HepG2 (cell line): ENCODE measurements around the gene EHD1. TPM values are rescaled to one million over a fixed set of nuclear protein-coding genes. Genes with fewer than 3 reads are reported as not detected.

ENCODE experiments used
- ATAC-seq: fragments of 200-7000 bp; cut with Tn5 transposase; 3 replicates; pipeline ENCODE4 v1.9.1; 2020; ENCODE audit warnings: mild to moderate bottlenecking, moderate library complexity
- BruUV-seq: library from RNA; stranded (reverse); fragments of 400-500 nt; replicated peaks from 2 replicates; lab custom pipeline; 2021; lab: Mats Ljungman, UMichigan
- CTCF ChIA-PET: fragments of 300-600 bp; formaldehyde crosslinking; extraction: SDS; loops from one replicate; lab custom pipeline; 2021; ENCODE audit warnings: low total read pairs, inconsistent platforms, low intra/inter-chr PET ratio; lab: Yijun Ruan, JAX
- POLR2A ChIA-PET: fragments of 350-600 bp; sonication (Branson Sonifier 250); formaldehyde crosslinking; loops from one replicate; lab custom pipeline; 2020; ENCODE audit warnings: antibody characterized with exemption, inconsistent platforms; lab: Yijun Ruan, JAX
- DNase-seq: peaks from one replicate; pipeline ENCODE4 v3.0.0-alpha.2; 2015; ENCODE audit warnings: low spot score
- FAIRE-seq: peaks from 3 replicates; lab custom pipeline; 2011; peaks lifted over from hg19 to GRCh38; lab: Jason Lieb, UNC
- H2AFZ ChIP-seq: one replicate; pipeline ENCODE4 v1.6.1; 2011; ENCODE audit warnings: low read length, inconsistent platforms
- H3K27ac ChIP-seq: fragments of 300-600 bp; 3 replicates; pipeline ENCODE4 v1.8.0; 2011; ENCODE audit warnings: mixed run types, mild to moderate bottlenecking, mixed read lengths, low read length, inconsistent platforms; ENCODE audit not compliant: insufficient read depth; ENCODE audit errors: extremely low read length
- H3K27me3 ChIP-seq, 2 experiments: fragments of 200-600 bp in 1 of 2; 2 replicates in 1 of 2; 3 replicates in 1 of 2; pipeline versions ENCODE4 v1.6.0 to v1.8.0; 2011; ENCODE audit warnings: low read length in 2 of 2, mild to moderate bottlenecking in 2 of 2, moderate library complexity in 2 of 2, inconsistent platforms in 1 of 2; ENCODE audit not compliant: insufficient read depth in 2 of 2, control insufficient read depth in 1 of 2
- H3K36me3 ChIP-seq, 2 experiments: fragments of 200-600 bp in 1 of 2; replicated peaks in 1 of 2; 2 replicates in 1 of 2; 3 replicates in 1 of 2; pipeline versions ENCODE4 v1.5.1 to v1.8.0; 2011; ENCODE audit warnings: low read length in 2 of 2, inconsistent platforms in 1 of 2; ENCODE audit not compliant: insufficient read depth in 2 of 2, control insufficient read depth in 1 of 2
- H3K4me1 ChIP-seq: 2 replicates; pipeline ENCODE4 v1.5.1; 2012; ENCODE audit warnings: low read length, inconsistent platforms; ENCODE audit not compliant: insufficient read depth
- H3K4me2 ChIP-seq: 2 replicates; pipeline ENCODE4 v1.6.0; 2011; ENCODE audit warnings: low read depth, low read length, inconsistent platforms
- H3K4me3 ChIP-seq, 3 experiments: fragments of 200-600 bp in 1 of 3; sonication (generic), shearing (Covaris generic) in 1 of 3; replicated peaks in 1 of 3; 2 replicates each; pipeline ENCODE4 v1.5.1; 2011 to 2016; ENCODE audit warnings: low read length in 3 of 3, inconsistent platforms in 2 of 3, low read depth in 2 of 3, mild to moderate bottlenecking in 2 of 3, control low read depth in 1 of 3, mixed read lengths in 1 of 3; ENCODE audit not compliant: insufficient read depth in 1 of 3
- H3K79me2 ChIP-seq: one replicate; pipeline ENCODE4 v1.6.1; 2011; ENCODE audit warnings: low read length, inconsistent platforms; ENCODE audit not compliant: insufficient read depth
- H3K9ac ChIP-seq: 2 replicates; pipeline ENCODE4 v1.6.0; 2011; ENCODE audit warnings: mild to moderate bottlenecking, low read depth, low read length, inconsistent platforms; ENCODE audit not compliant: insufficient read depth
- H3K9me3 ChIP-seq: 2 replicates; pipeline ENCODE4 v1.5.1; 2012; ENCODE audit warnings: mild to moderate bottlenecking, low read length
- H4K20me1 ChIP-seq: 2 replicates; pipeline ENCODE4 v1.6.0; 2011; ENCODE audit warnings: inconsistent platforms, mild to moderate bottlenecking, low read length, moderate library complexity; ENCODE audit not compliant: insufficient read depth
- FOXA3 ChIP-seq: IDR thresholded peaks from 2 replicates; pipeline ENCODE4 v1.6.1; 2016; ENCODE audit warnings: missing genetic modification reagents, missing compliant biosample characterization
- HNRNPL ChIP-seq: fragments of 200-400 bp; formaldehyde crosslinking; IDR thresholded peaks from 2 replicates; pipeline ENCODE4 v1.6.1; 2017; ENCODE audit warnings: mild to moderate bottlenecking, low read depth, low read length
- KLF11 ChIP-seq: IDR thresholded peaks from 2 replicates; pipeline ENCODE4 v1.6.1; 2016; ENCODE audit warnings: missing compliant biosample characterization
- ONECUT2 ChIP-seq: sonication (generic); formaldehyde crosslinking; IDR thresholded peaks from 2 replicates; pipeline ENCODE4 v1.4.0; 2020; ENCODE audit warnings: missing genetic modification reagents
- ZNF496 ChIP-seq: sonication (generic); formaldehyde crosslinking; IDR thresholded peaks from 2 replicates; pipeline ENCODE4 v1.8.1; 2023; ENCODE audit warnings: mild to moderate bottlenecking, moderate library complexity, missing genetic modification reagents; ENCODE audit not compliant: insufficient replicate concordance
- ZNF589 ChIP-seq: sonication (generic); formaldehyde crosslinking; conservative IDR thresholded peaks from 2 replicates; pipeline ENCODE4 v1.8.0; 2022; ENCODE audit warnings: mild to moderate bottlenecking, moderate library complexity, missing genetic modification reagents
- WGBS: methylation state at CpG from one replicate; pipeline ENCODE4 v1.1.6; 2017; ENCODE audit warnings: low lambda C conversion rate; 5-methylcytosine and 5-hydroxymethylcytosine counted together
- in situ Hi-C: cut with HindIII; loops from 2 replicates; pipeline ENCODE4 v1.10.0; 2017; ENCODE audit warnings: low pct_unique_long_range_greater_than_20kb; ENCODE audit not compliant: extremely low pct_ligation_motif_present
- intact Hi-C: fragments of 100-400 bp; cut with micrococcal nuclease; formaldehyde crosslinking; loops from one replicate; pipeline ENCODE4 v1.10.0; 2022; ENCODE audit not compliant: unreplicated experiment
- polyA plus RNA-seq, 8 experiments: library from polyadenylated mRNA; depleted of rRNA in 3 of 8; stranded (reverse) in 7 of 8; unstranded in 1 of 8; fragments of >200 nt; fragmentation: Illumina TruSeq in 4 of 8; extraction: Trizol in 4 of 8; gene quantifications; 2 replicates each; pipeline versions ENCODE4 v1.2.1 to v1.2.3, GENCODE V29; 2011 to 2016; ENCODE audit warnings: low read depth in 4 of 8, missing spikeins in 1 of 8, mixed read lengths in 1 of 8; ENCODE audit not compliant: insufficient read depth in 1 of 8
- total RNA-seq, 5 experiments: library from RNA; depleted of rRNA; stranded (reverse); fragments of >200 nt; fragmentation: Illumina TruSeq; extraction: Trizol; gene quantifications; 2 replicates each; pipeline ENCODE4 v1.2.3, GENCODE V29; 2016; ENCODE audit warnings: low read depth in 1 of 5
- TF ChIP-seq, protein P1 (sequence below): sonication (generic); formaldehyde crosslinking; IDR thresholded peaks from 2 replicates; pipeline ENCODE4 v1.5.1; 2020; ENCODE audit warnings: missing genetic modification reagents, mild to moderate bottlenecking, borderline replicate concordance
- TF ChIP-seq, protein P2 (sequence below): sonication (generic); formaldehyde crosslinking; IDR thresholded peaks from 2 replicates; pipeline ENCODE4 v1.4.0; 2020; ENCODE audit warnings: missing genetic modification reagents
- TF ChIP-seq, protein P3 (sequence below): sonication (generic); formaldehyde crosslinking; IDR thresholded peaks from 2 replicates; pipeline ENCODE4 v1.4.0; 2020; ENCODE audit warnings: mild to moderate bottlenecking, missing genetic modification reagents
- TF ChIP-seq, protein P4 (sequence below): sonication (generic); formaldehyde crosslinking; IDR thresholded peaks from 2 replicates; pipeline ENCODE4 v1.4.0; 2020; ENCODE audit warnings: missing genetic modification reagents

EHD1 gene
- total and polyA plus RNA-seq, 2 of the 13 experiments (the other 11 are each of a cell fraction or from before 2014, with no cell fraction given), result 23.6 to 26.6 TPM

DNA sequence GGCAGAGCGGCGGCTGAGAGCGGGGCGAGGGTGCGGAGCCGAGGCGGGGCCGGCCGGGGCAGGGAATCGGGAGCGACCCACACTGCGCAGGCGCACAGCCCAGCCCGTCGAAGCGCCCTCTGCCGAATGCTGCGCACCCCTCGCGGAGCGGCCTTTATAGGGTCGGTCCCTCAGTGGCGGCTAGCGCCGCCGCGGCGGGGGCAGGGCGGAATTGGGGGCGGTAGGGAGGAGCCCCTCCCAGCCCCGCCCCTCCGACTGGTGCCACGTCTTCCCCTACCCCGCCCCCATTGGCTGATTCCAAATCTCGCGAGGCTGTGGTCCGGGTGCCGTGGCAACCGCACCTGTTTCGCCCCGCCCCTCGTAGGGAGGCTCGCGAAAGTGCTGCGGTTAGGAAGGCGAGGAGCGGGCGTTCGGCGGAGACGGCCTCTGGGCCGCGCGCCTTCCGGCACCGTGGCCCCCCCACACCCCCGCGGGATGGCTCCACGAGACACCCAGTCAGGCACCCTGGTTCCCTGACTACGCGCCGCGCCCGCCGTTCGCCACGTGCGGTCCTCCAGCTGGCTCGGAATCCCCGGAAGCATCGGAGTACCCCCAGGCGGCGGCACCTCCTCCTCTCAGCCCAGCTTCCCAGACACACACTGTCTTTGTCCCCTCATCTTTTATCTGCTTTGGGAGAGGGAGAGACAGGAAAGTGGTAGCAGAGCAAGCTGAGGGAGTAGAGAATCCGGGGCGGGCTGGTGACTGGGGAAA, at the start of gene EHD1 (continued):
- TF ChIP-seq, protein P1, sequence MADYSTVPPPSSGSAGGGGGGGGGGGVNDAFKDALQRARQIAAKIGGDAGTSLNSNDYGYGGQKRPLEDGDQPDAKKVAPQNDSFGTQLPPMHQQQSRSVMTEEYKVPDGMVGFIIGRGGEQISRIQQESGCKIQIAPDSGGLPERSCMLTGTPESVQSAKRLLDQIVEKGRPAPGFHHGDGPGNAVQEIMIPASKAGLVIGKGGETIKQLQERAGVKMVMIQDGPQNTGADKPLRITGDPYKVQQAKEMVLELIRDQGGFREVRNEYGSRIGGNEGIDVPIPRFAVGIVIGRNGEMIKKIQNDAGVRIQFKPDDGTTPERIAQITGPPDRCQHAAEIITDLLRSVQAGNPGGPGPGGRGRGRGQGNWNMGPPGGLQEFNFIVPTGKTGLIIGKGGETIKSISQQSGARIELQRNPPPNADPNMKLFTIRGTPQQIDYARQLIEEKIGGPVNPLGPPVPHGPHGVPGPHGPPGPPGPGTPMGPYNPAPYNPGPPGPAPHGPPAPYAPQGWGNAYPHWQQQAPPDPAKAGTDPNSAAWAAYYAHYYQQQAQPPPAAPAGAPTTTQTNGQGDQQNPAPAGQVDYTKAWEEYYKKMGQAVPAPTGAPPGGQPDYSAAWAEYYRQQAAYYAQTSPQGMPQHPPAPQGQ (CRISPR knock-in tag), result no peak
- TF ChIP-seq, protein P2, sequence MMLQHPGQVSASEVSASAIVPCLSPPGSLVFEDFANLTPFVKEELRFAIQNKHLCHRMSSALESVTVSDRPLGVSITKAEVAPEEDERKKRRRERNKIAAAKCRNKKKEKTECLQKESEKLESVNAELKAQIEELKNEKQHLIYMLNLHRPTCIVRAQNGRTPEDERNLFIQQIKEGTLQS (CRISPR knock-in tag), result no peak; the same call in 1 of the 2 replicates
- TF ChIP-seq, protein P3, sequence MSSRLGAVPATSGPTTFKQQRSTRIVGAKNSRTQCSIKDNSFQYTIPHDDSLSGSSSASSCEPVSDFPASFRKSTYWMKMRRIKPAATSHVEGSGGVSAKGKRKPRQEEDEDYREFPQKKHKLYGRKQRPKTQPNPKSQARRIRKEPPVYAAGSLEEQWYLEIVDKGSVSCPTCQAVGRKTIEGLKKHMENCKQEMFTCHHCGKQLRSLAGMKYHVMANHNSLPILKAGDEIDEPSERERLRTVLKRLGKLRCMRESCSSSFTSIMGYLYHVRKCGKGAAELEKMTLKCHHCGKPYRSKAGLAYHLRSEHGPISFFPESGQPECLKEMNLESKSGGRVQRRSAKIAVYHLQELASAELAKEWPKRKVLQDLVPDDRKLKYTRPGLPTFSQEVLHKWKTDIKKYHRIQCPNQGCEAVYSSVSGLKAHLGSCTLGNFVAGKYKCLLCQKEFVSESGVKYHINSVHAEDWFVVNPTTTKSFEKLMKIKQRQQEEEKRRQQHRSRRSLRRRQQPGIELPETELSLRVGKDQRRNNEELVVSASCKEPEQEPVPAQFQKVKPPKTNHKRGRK (CRISPR knock-in tag), result no peak
- TF ChIP-seq ONECUT2, result no peak

DNA sequence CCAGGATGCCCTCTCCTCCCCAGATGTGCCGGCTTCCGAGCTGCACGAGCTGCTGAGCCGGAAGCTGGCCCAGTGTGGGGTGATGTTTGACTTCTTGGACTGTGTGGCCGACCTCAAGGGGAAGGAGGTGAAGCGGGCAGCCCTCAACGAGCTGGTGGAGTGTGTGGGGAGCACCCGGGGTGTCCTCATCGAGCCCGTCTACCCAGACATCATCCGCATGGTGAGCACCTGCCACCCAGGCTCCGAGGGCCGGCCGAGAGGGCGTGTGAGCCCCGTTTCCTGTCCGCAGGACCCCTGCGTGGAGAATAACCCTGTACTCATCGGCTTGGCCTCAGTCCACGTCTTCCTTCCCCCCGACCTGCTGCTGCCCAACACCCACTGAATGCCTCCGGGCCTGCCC, 48.3 kb upstream of the EHD1 start:
- H3K27me3 ChIP-seq, result no peaks in the 10 kb centered on the region; a peak in 1 of 5 replicates
- in situ Hi-C loops, result no loop called here
- POLR2A ChIA-PET, result no interaction called here

More for the DNA sequence above, 48.3 kb upstream of the EHD1 start:
- ATAC-seq (no peak), DNase-seq (no peak), FAIRE-seq (no peak)
- no peak overlapping the region for H3K4me3 ChIP-seq
- no peak overlapping the region for H3K27ac ChIP-seq
- CTCF ChIA-PET, result no interaction called here
- intact Hi-C loops, result no loop called here
- H3K4me2 ChIP-seq, result no peak overlapping the region
- no peaks in the 10 kb centered on the region for H3K79me2 ChIP-seq
- H2AFZ ChIP-seq, result no peak overlapping the region
- no peaks in the 10 kb centered on the region for H3K9me3 ChIP-seq
- H3K9ac ChIP-seq, result no peak overlapping the region
- TF ChIP-seq KLF11 (CRISPR knock-in tag) (no peak), HNRNPL (no peak), FOXA3 (no peak), ZNF496 (no peak), ZNF589 (no peak)
- TF ChIP-seq, protein P4, sequence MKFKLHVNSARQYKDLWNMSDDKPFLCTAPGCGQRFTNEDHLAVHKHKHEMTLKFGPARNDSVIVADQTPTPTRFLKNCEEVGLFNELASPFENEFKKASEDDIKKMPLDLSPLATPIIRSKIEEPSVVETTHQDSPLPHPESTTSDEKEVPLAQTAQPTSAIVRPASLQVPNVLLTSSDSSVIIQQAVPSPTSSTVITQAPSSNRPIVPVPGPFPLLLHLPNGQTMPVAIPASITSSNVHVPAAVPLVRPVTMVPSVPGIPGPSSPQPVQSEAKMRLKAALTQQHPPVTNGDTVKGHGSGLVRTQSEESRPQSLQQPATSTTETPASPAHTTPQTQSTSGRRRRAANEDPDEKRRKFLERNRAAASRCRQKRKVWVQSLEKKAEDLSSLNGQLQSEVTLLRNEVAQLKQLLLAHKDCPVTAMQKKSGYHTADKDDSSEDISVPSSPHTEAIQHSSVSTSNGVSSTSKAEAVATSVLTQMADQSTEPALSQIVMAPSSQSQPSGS (CRISPR knock-in tag), result no peak
- TF ChIP-seq, all 625 proteins: peak for 0
- Histone ChIP-seq H4K20me1 (no peaks in the 10 kb centered on the region), H3K4me1 (peaks cover 32% of the 10 kb centered on the region), H3K36me3 (no peaks in the 10 kb centered on the region)
- WGBS, result 81% methylated on average over 7 of the region's 22 CpGs
- BruUV-seq, result no TSS peak
